Measurements from ENCODE around the gene ARL6IP1.

GRCh38 chr16:18789850-18790706 is 11.3 kb downstream of the ARL6IP1 start, which contains the start of gene RPS15A:
- peak; percentile 75 for TF ChIP-seq MAX (IDR thresholded peaks at IDR 0.05; ENCODE audit: low read depth, low read length)
- no peak for TF ChIP-seq CTCF (IDR thresholded peaks at IDR 0.05; ENCODE audit: low read depth, low read length)
- peak; percentile 93 for TF ChIP-seq POLR2A (IDR thresholded peaks at IDR 0.05; ENCODE audit: extremely low read depth, insufficient read length)
- peak; percentile 88 for TF ChIP-seq MYC (IDR thresholded peaks at IDR 0.05; ENCODE audit: low read depth, low read length)

Measured in NB4 (cell line).